ENCODE results near the gene RPS27. TPM values are rescaled to one million over a fixed set of nuclear protein-coding genes. Genes with fewer than 3 reads are reported as not detected.

The RPS27 gene
- total and polyA plus RNA-seq, 10 of the 15 experiments (the other 5 are each of a cell fraction or from before 2014, with no cell fraction given), result 2,708 to 14,234 (median 8,874) TPM

- peaks cover 12% of the 10 kb centered on the region; the same call in 1 of the 2 replicates for H4K20me1 ChIP-seq (ENCODE audit: control insufficient read depth, insufficient read depth)
- peak; percentile 52 for FAIRE-seq
- ATAC-seq, result peak; percentile 55
- ChIA-PET RAD21 (ENCODE audit: unreplicated experiment) (interaction anchor here (1.5 to 2.2 kb wide), 3 partner anchors 9 to 20 kb away, joined by 7 to 10 read pairs (median 8); partner anchors contain the start of genes CREB3L4, DENND4B and JTB), POLR2A (interaction anchor here (0.7 to 5.5 kb wide), 6 partner anchors 9 to 246 kb away, joined by 4 to 38 read pairs (median 8); partner anchors contain the start of genes CREB3L4, DENND4B, GATAD2B and JTB), CTCF (interaction anchor here (1.1 to 5.0 kb wide), 2 partner anchors 11 to 29 kb away, joined by 5 to 27 read pairs; partner anchors contain the start of genes DENND4B and RAB13), SMC1A (ENCODE audit: uncharacterized antibody, unreplicated experiment) (interaction anchor here (1.3 to 6.9 kb wide), 4 partner anchors 8 to 29 kb away, joined by 3 to 31 read pairs (median 6); partner anchors contain the start of genes CREB3L4 and RAB13)
- H3K27ac ChIP-seq (ENCODE audit: control insufficient read depth, insufficient read depth), result peak overlapping the region; percentile 93
- H2AFZ ChIP-seq (ENCODE audit: control insufficient read depth, low read depth, low read length), result peak overlapping the region; percentile 38; the same call in 1 of the 2 replicates
- H3K9me3 ChIP-seq (replicated peaks; ENCODE audit: control insufficient read depth, insufficient read depth, low read length), result no peaks in the 10 kb centered on the region
- H3K4me1 ChIP-seq (ENCODE audit: control insufficient read depth, insufficient read depth, low read length), result peaks cover 14% of the 10 kb centered on the region; the same call in 1 of the 2 replicates
- H3K4me2 ChIP-seq (ENCODE audit: control insufficient read depth, insufficient read depth), result peak overlapping the region; percentile 96
- H3K36me3 ChIP-seq (ENCODE audit: control insufficient read depth in 2 of 2, insufficient read depth in 2 of 2, low read length in 1 of 2), result peaks cover 19 to 27% of the 10 kb centered on the region in 2 experiments
- in situ Hi-C loops (cut with MboI) (no loop called here), intact Hi-C loops (cut with micrococcal nuclease; ENCODE audit: unreplicated experiment) (no loop called here)
- no peaks in the 10 kb centered on the region for H3K27me3 ChIP-seq (replicated peaks in 1 of 2; ENCODE audit: control insufficient read depth in 2 of 2, insufficient read depth in 2 of 2, low read length in 1 of 2)
- 1% methylated on average over 13 of the region's 13 CpGs for WGBS (ENCODE audit: insufficient coverage, insufficient replicate concordance, low lambda C conversion rate, missing lambda C conversion rate)
- H3K9ac ChIP-seq (ENCODE audit: control insufficient read depth, insufficient read depth, low read length), result peak overlapping the region; percentile 64
- H3K79me2 ChIP-seq (ENCODE audit: control insufficient read depth, insufficient read depth, low read length), result peaks cover 69% of the 10 kb centered on the region
- DNase-seq (ENCODE audit: low read depth, low spot score), result no peak
- TSS peak; percentile 38 for BruUV-seq (replicated peaks)
- H3K4me3 ChIP-seq, result peak overlapping the region; percentile 89
- TF ChIP-seq CHD1 (IDR thresholded peaks at IDR 0.05; ENCODE audit: low read depth, low read length) (no peak), BACH1 (IDR thresholded peaks at IDR 0.05; ENCODE audit: borderline replicate concordance) (0 out of 2 replicates have a peak, but pooled peaks have one; percentile 42), CHD2 (IDR thresholded peaks at IDR 0.05; ENCODE audit: borderline replicate concordance, low read depth, low read length) (no peak), EED (IDR thresholded peaks at IDR 0.05; ENCODE audit: low read depth) (peak; percentile 54), ETV6 (conservative IDR thresholded peaks at IDR 0.05 in 1 of 2, IDR thresholded peaks at IDR 0.05 in 1 of 2; ENCODE audit: borderline replicate concordance in 1 of 2, low read depth in 1 of 2) (0 out of 4 replicates have a peak, but pooled peaks of 1 of the 2 experiments have one; percentile 22), POU2F2 (IDR thresholded peaks at IDR 0.05; ENCODE audit: borderline replicate concordance, low read depth, low read length) (0 out of 3 replicates have a peak, but pooled peaks have one; percentile 8), SMAD1 (IDR thresholded peaks at IDR 0.05; ENCODE audit: low read depth, partially characterized antibody) (no peak), ZZZ3 (IDR thresholded peaks at IDR 0.05; ENCODE audit: control insufficient read depth, insufficient read length, low read depth) (no peak), SREBF1 (IDR thresholded peaks at IDR 0.05; ENCODE audit: low read length) (no peak), RELA (IDR thresholded peaks at IDR 0.05; ENCODE audit: borderline replicate concordance, partially characterized antibody) (no peak), PAX5 (IDR thresholded peaks at IDR 0.05; ENCODE audit: borderline replicate concordance, low read depth, low read length) (no peak), NR2C1 (IDR thresholded peaks at IDR 0.05) (no peak), BCLAF1 (IDR thresholded peaks at IDR 0.05) (no peak), SIX5 (IDR thresholded peaks at IDR 0.05; ENCODE audit: low read depth, low read length, severe bottlenecking) (no peak), POLR2AphosphoS5 (IDR thresholded peaks at IDR 0.05; ENCODE audit: low read length) (peak; percentile 91), RELB (IDR thresholded peaks at IDR 0.05; ENCODE audit: low read depth) (peak; percentile 45)
Measured at GRCh38 chr1:153957744-153958110, 32.8 kb upstream of the RPS27 start.
